Measurements from ENCODE around the gene USH1C.

The USH1C gene

DNA sequence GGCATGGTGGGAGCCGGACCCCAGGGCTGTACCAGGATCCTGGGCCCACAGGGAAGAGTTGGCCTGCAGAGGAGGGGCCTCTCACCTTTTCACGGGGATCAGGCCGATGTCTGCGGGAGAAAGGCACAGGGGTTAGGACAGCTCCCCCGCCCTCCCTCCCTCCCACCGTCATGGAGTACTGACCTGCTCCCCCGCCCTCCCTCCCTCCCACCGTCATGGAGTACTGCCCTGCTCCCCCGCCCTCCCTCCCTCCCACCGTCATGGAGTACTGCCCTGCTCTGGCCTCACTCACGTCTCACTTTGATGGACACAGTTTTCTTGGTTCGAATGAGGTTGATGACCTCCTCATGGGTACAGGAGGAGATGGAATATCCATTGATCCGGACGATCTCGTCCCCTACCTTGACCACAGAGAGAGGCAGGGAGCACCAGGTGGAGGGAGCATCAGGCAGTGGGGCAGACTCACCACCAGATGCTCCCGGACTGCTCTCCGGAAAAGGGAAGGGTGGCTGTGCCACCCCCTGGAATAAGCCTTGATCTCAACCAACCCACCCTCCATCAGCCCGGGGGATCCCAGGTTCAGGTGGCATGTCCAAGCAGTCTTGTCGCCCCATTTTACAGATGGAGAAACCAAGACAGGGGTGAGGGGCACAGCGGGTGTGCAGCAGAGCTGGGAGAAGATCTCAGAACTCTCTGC is 17.1 kb downstream of the USH1C start:
- Histone ChIP-seq H3K27ac (ENCODE audit: poor library complexity, severe bottlenecking) (no peak overlapping the region), H3K36me3 (ENCODE audit: low read depth) (no peaks in the 10 kb centered on the region), H3K27me3 (ENCODE audit: insufficient read depth, poor library complexity, severe bottlenecking) (peaks cover 2% of the 10 kb centered on the region), H3K4me3 (ENCODE audit: severe bottlenecking) (no peak overlapping the region), H3K9me3 (ENCODE audit: severe bottlenecking) (no peaks in the 10 kb centered on the region), H3K4me1 (ENCODE audit: insufficient read depth, poor library complexity, severe bottlenecking) (no peaks in the 10 kb centered on the region)
- ATAC-seq (ENCODE audit: low read depth) (no peak), DNase-seq (ENCODE audit: low spot score) (no peak)
- TF ChIP-seq, protein P1, sequence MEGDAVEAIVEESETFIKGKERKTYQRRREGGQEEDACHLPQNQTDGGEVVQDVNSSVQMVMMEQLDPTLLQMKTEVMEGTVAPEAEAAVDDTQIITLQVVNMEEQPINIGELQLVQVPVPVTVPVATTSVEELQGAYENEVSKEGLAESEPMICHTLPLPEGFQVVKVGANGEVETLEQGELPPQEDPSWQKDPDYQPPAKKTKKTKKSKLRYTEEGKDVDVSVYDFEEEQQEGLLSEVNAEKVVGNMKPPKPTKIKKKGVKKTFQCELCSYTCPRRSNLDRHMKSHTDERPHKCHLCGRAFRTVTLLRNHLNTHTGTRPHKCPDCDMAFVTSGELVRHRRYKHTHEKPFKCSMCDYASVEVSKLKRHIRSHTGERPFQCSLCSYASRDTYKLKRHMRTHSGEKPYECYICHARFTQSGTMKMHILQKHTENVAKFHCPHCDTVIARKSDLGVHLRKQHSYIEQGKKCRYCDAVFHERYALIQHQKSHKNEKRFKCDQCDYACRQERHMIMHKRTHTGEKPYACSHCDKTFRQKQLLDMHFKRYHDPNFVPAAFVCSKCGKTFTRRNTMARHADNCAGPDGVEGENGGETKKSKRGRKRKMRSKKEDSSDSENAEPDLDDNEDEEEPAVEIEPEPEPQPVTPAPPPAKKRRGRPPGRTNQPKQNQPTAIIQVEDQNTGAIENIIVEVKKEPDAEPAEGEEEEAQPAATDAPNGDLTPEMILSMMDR (IDR thresholded peaks at IDR 0.05; ENCODE audit: poor library complexity, severe bottlenecking) = no peak

DNA sequence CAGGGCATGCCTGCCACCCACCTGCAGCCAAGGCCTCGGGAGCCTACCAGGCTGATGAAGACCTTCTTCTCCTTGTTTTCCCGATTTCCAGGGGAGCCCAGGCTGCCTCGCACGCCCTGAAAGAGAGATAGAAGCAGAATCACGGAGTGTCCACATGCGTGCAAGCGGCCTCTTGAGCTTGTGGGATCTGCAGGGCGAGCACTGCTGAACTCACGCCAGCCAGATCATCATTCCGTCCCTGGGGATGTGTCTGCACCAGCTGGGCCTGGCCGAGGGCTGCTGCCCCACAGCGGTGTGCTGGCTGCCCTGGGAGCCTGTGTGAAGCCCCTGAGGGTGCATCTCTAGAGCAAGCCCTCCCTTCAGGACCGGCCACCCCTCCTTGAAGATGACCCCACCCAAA is 17.9 kb downstream of the USH1C start:
- Histone ChIP-seq H3K9me3 (ENCODE audit: severe bottlenecking) (no peaks in the 10 kb centered on the region), H3K27me3 (ENCODE audit: insufficient read depth, poor library complexity, severe bottlenecking) (peaks cover 2% of the 10 kb centered on the region), H3K4me1 (ENCODE audit: insufficient read depth, poor library complexity, severe bottlenecking) (no peaks in the 10 kb centered on the region), H3K4me3 (ENCODE audit: severe bottlenecking) (no peak overlapping the region), H3K27ac (ENCODE audit: poor library complexity, severe bottlenecking) (no peak overlapping the region), H3K36me3 (ENCODE audit: low read depth) (no peaks in the 10 kb centered on the region)
- ATAC-seq (ENCODE audit: low read depth) (no peak), DNase-seq (ENCODE audit: low spot score) (no peak)
- TF ChIP-seq, protein P1 (IDR thresholded peaks at IDR 0.05; ENCODE audit: poor library complexity, severe bottlenecking) = no peak

- DNase-seq (ENCODE audit: low spot score) (no peak), ATAC-seq (ENCODE audit: low read depth) (no peak)
- Histone ChIP-seq H3K36me3 (ENCODE audit: low read depth) (no peaks in the 10 kb centered on the region), H3K4me3 (ENCODE audit: severe bottlenecking) (no peak overlapping the region), H3K27ac (ENCODE audit: poor library complexity, severe bottlenecking) (no peak overlapping the region), H3K9me3 (ENCODE audit: severe bottlenecking) (no peaks in the 10 kb centered on the region), H3K27me3 (ENCODE audit: insufficient read depth, poor library complexity, severe bottlenecking) (peaks cover 2% of the 10 kb centered on the region), H3K4me1 (ENCODE audit: insufficient read depth, poor library complexity, severe bottlenecking) (no peaks in the 10 kb centered on the region)
- TF ChIP-seq, protein P1 (IDR thresholded peaks at IDR 0.05; ENCODE audit: poor library complexity, severe bottlenecking) = no peak
Observed at GRCh38 chr11:17525570-17525969, 18.6 kb downstream of the USH1C start.

- TF ChIP-seq, protein P1 (IDR thresholded peaks at IDR 0.05; ENCODE audit: poor library complexity, severe bottlenecking) = no peak
- ATAC-seq (ENCODE audit: low read depth) = no peak
- no peak overlapping the region for H3K4me3 ChIP-seq (ENCODE audit: severe bottlenecking)
- H3K4me1 ChIP-seq (ENCODE audit: insufficient read depth, poor library complexity, severe bottlenecking) = no peaks in the 10 kb centered on the region
- no peaks in the 10 kb centered on the region for H3K9me3 ChIP-seq (ENCODE audit: severe bottlenecking)
- no peaks in the 10 kb centered on the region for H3K36me3 ChIP-seq (ENCODE audit: low read depth)
- no peak overlapping the region for H3K27ac ChIP-seq (ENCODE audit: poor library complexity, severe bottlenecking)
- DNase-seq (ENCODE audit: low spot score) = no peak
- H3K27me3 ChIP-seq (ENCODE audit: insufficient read depth, poor library complexity, severe bottlenecking) = no peaks in the 10 kb centered on the region
Observed at GRCh38 chr11:17524221-17524620, 20.0 kb downstream of the USH1C start.

- TF ChIP-seq, protein P1 (IDR thresholded peaks at IDR 0.05; ENCODE audit: poor library complexity, severe bottlenecking) = no peak
- H3K27ac ChIP-seq (ENCODE audit: poor library complexity, severe bottlenecking) = no peak overlapping the region
- H3K36me3 ChIP-seq (ENCODE audit: low read depth) = no peaks in the 10 kb centered on the region
- H3K4me3 ChIP-seq (ENCODE audit: severe bottlenecking) = no peak overlapping the region
- ATAC-seq (ENCODE audit: low read depth) (no peak), DNase-seq (ENCODE audit: low spot score) (no peak)
- H3K9me3 ChIP-seq (ENCODE audit: severe bottlenecking) = no peaks in the 10 kb centered on the region
- no peaks in the 10 kb centered on the region for H3K27me3 ChIP-seq (ENCODE audit: insufficient read depth, poor library complexity, severe bottlenecking)
- H3K4me1 ChIP-seq (ENCODE audit: insufficient read depth, poor library complexity, severe bottlenecking) = no peaks in the 10 kb centered on the region
Observed at GRCh38 chr11:17522655-17523054, 21.6 kb downstream of the USH1C start.
